H9 (cell line): ENCODE results near the gene DHDDS. TPM values are rescaled to one million over a fixed set of nuclear protein-coding genes. Genes with fewer than 3 reads are reported as not detected.

ENCODE experiments used
- DNase-seq: peaks from one replicate; pipeline ENCODE4 v3.0.0-alpha.2; 2017
- H2AFZ ChIP-seq: one replicate; pipeline ENCODE4 v1.6.1; 2013; ENCODE audit warnings: mild to moderate bottlenecking, low read length, control low read depth, moderate library complexity
- H2AK5ac ChIP-seq: 2 replicates; pipeline ENCODE4 v1.6.1; 2013; ENCODE audit warnings: low read length, control low read depth, mixed read lengths; ENCODE audit not compliant: insufficient read length
- H2BK120ac ChIP-seq: one replicate; pipeline ENCODE4 v1.6.1; 2013; ENCODE audit warnings: low read depth, mild to moderate bottlenecking, low read length, control low read depth, inconsistent platforms; ENCODE audit not compliant: poor library complexity, severe bottlenecking
- H2BK12ac ChIP-seq: 2 replicates; pipeline ENCODE4 v1.6.1; 2013; ENCODE audit warnings: low read length, control low read depth, mixed read lengths, low read depth; ENCODE audit not compliant: insufficient read length
- H2BK15ac ChIP-seq: 2 replicates; pipeline ENCODE4 v1.6.1; 2013; ENCODE audit warnings: low read depth, low read length, control low read depth
- H2BK20ac ChIP-seq: one replicate; pipeline ENCODE4 v1.6.1; 2013; ENCODE audit warnings: low read depth, mild to moderate bottlenecking, low read length, control low read depth, inconsistent platforms; ENCODE audit not compliant: poor library complexity, severe bottlenecking
- H2BK5ac ChIP-seq: 2 replicates; pipeline ENCODE4 v1.6.1; 2013; ENCODE audit warnings: low read length, control low read depth, mixed read lengths; ENCODE audit not compliant: insufficient read length
- H3K14ac ChIP-seq: 2 replicates; pipeline ENCODE4 v1.6.1; 2013; ENCODE audit warnings: low read length, control low read depth; ENCODE audit not compliant: insufficient read depth
- H3K18ac ChIP-seq: 2 replicates; pipeline ENCODE4 v1.6.1; 2013; ENCODE audit warnings: low read depth, mild to moderate bottlenecking, mixed read lengths, low read length, control low read depth; ENCODE audit not compliant: insufficient read length
- H3K23ac ChIP-seq: 2 replicates; pipeline ENCODE4 v1.6.1; 2013; ENCODE audit warnings: low read length, control low read depth, mixed read lengths, low read depth; ENCODE audit not compliant: insufficient read length
- H3K23me2 ChIP-seq: 2 replicates; pipeline ENCODE4 v1.6.1; 2013; ENCODE audit warnings: low read depth, mild to moderate bottlenecking, mixed read lengths, low read length, control low read depth; ENCODE audit not compliant: insufficient read length, poor library complexity, severe bottlenecking
- H3K27ac ChIP-seq: 2 replicates; pipeline ENCODE4 v1.5.1; 2013; ENCODE audit warnings: low read length, control low read depth, mixed read lengths, low read depth; ENCODE audit not compliant: insufficient read length
- H3K27me3 ChIP-seq: 2 replicates; pipeline ENCODE4 v1.6.1; 2013; ENCODE audit warnings: low read length, control low read depth, inconsistent platforms; ENCODE audit not compliant: insufficient read depth
- H3K4ac ChIP-seq: 2 replicates; pipeline ENCODE4 v1.6.1; 2013; ENCODE audit warnings: low read depth, mild to moderate bottlenecking, control low read depth, inconsistent platforms, low read length, moderate library complexity
- H3K4me1 ChIP-seq: 2 replicates; pipeline ENCODE4 v1.6.1; 2013; ENCODE audit warnings: low read length, control low read depth, inconsistent platforms; ENCODE audit not compliant: insufficient read depth
- H3K4me2 ChIP-seq: 2 replicates; pipeline ENCODE4 v1.6.1; 2013; ENCODE audit warnings: low read length, control low read depth, mixed read lengths; ENCODE audit not compliant: insufficient read length, insufficient read depth
- H3K56ac ChIP-seq: 2 replicates; pipeline ENCODE4 v1.6.1; 2013; ENCODE audit warnings: low read depth, mild to moderate bottlenecking, mixed read lengths, low read length, control low read depth; ENCODE audit not compliant: insufficient read length
- H3K79me1 ChIP-seq: 2 replicates; pipeline ENCODE4 v1.6.1; 2013; ENCODE audit warnings: low read depth, mild to moderate bottlenecking, moderate library complexity, low read length, control low read depth, inconsistent platforms; ENCODE audit not compliant: insufficient read depth, poor library complexity, severe bottlenecking
- H3K79me2 ChIP-seq: 2 replicates; pipeline ENCODE4 v1.6.1; 2013; ENCODE audit warnings: low read length, control low read depth, inconsistent platforms; ENCODE audit not compliant: insufficient read depth
- H3K9ac ChIP-seq: 2 replicates; pipeline ENCODE4 v1.6.1; 2013; ENCODE audit warnings: low read length, control low read depth, mixed read lengths; ENCODE audit not compliant: insufficient read length; ENCODE audit errors: extremely low read depth
- H3K9me3 ChIP-seq: one replicate; pipeline ENCODE4 v1.6.1; 2013; ENCODE audit warnings: low read depth, low read length, inconsistent platforms; ENCODE audit not compliant: control insufficient read depth
- H3T11ph ChIP-seq: one replicate; pipeline ENCODE4 v1.6.1; 2013; ENCODE audit warnings: mild to moderate bottlenecking, low read length, control low read depth, inconsistent platforms
- H4K20me1 ChIP-seq: one replicate; pipeline ENCODE4 v1.6.1; 2013; ENCODE audit not compliant: control insufficient read depth, insufficient read length, insufficient read depth
- H4K5ac ChIP-seq: 2 replicates; pipeline ENCODE4 v1.6.1; 2013; ENCODE audit warnings: low read depth, mild to moderate bottlenecking, mixed read lengths, low read length, control low read depth; ENCODE audit not compliant: insufficient read length
- H4K8ac ChIP-seq: replicated peaks from 2 replicates; pipeline ENCODE4 v1.6.1; 2013; ENCODE audit warnings: low read length, control low read depth, mixed read lengths, low read depth; ENCODE audit not compliant: insufficient read length
- H4K91ac ChIP-seq: 2 replicates; pipeline ENCODE4 v1.6.1; 2013; ENCODE audit warnings: low read depth, mild to moderate bottlenecking, moderate library complexity, mixed read lengths, low read length, control low read depth; ENCODE audit not compliant: insufficient read length
- H3K27ac Mint-ChIP-seq, 3 experiments: 2 replicates in 2 of 3; 3 replicates in 1 of 3; pipeline ENCODE4 v1.8.0; 2020 to 2021; ENCODE audit warnings: mixed read lengths in 3 of 3, mild to moderate bottlenecking in 1 of 3, moderate library complexity in 1 of 3
- H3K27me3 Mint-ChIP-seq: 2 replicates; pipeline ENCODE4 v1.8.0; 2021; ENCODE audit warnings: low read depth, mild to moderate bottlenecking, moderate library complexity, mixed read lengths
- H3K36me3 Mint-ChIP-seq, 3 experiments: 2 replicates in 2 of 3; 3 replicates in 1 of 3; pipeline ENCODE4 v1.8.0; 2020 to 2021; ENCODE audit warnings: low read depth in 3 of 3, mixed read lengths in 3 of 3; ENCODE audit not compliant: insufficient read depth in 1 of 3
- H3K4me1 Mint-ChIP-seq, 2 experiments: 2 replicates each; pipeline ENCODE4 v1.8.0; 2020; ENCODE audit warnings: mixed read lengths in 2 of 2
- H3K4me3 Mint-ChIP-seq, 2 experiments: 2 replicates in 1 of 2; 3 replicates in 1 of 2; pipeline ENCODE4 v1.8.0; 2020 to 2021; ENCODE audit warnings: mild to moderate bottlenecking in 2 of 2, mixed read lengths in 2 of 2, moderate library complexity in 1 of 2
- H3K9me3 Mint-ChIP-seq, 2 experiments: 2 replicates in 1 of 2; 3 replicates in 1 of 2; pipeline ENCODE4 v1.8.0; 2020; ENCODE audit warnings: mild to moderate bottlenecking in 2 of 2, mixed read lengths in 2 of 2, moderate library complexity in 1 of 2
- CTCF ChIP-seq: fragments of 200-600 bp; sonication (generic); conservative IDR thresholded peaks from 3 replicates; pipeline ENCODE4 v1.8.0; 2021; ENCODE audit warnings: antibody characterized with exemption, mild to moderate bottlenecking
- WGBS: extraction: QIAGEN DNeasy Blood & Tissue Kit; methylation state at CpG from one replicate; pipeline ENCODE4 v1.1.7; 2013; ENCODE audit warnings: missing lambda C conversion rate, low lambda C conversion rate, mixed read lengths; ENCODE audit not compliant: insufficient read length; ENCODE audit errors: extremely low coverage; 5-methylcytosine and 5-hydroxymethylcytosine counted together
- total RNA-seq: library from RNA; stranded (reverse); gene quantifications from 2 replicates; pipeline ENCODE4 v1.2.1, GENCODE V29; 2021

The DHDDS gene
- total RNA-seq, 1 experiment from 2014 or later: 61.2 TPM

GRCh38 chr1:26450908-26451307 is 18.8 kb downstream of the DHDDS start:
- no CpG with 5 or more reads among the region's 3 CpGs for WGBS
- Mint-ChIP-seq H3K4me3 (no peak overlapping the region), H3K27ac (peak overlapping the region in 1 of 3 experiments; percentile 62; a peak in 1 of 7 replicates), H3K36me3 (peaks cover 11 to 72% (median 59%) of the 10 kb centered on the region in 3 experiments), H3K27me3 (no peaks in the 10 kb centered on the region), H3K9me3 (no peaks in the 10 kb centered on the region), H3K4me1 (peaks cover 0 to 6% of the 10 kb centered on the region in 2 experiments; a peak in 2 of 4 replicates)
- H3K79me2 ChIP-seq: no peaks in the 10 kb centered on the region
- no peak overlapping the region for H3K56ac ChIP-seq
- no peaks in the 10 kb centered on the region for H3K23me2 ChIP-seq
- H3K4ac ChIP-seq: no peak overlapping the region
- no peak overlapping the region for H3T11ph ChIP-seq
- H3K79me1 ChIP-seq: no peaks in the 10 kb centered on the region
- H2BK12ac ChIP-seq: no peak overlapping the region
- H4K20me1 ChIP-seq: no peaks in the 10 kb centered on the region
- no peak overlapping the region for H2AK5ac ChIP-seq
- H3K4me1 ChIP-seq: no peaks in the 10 kb centered on the region
- H3K18ac ChIP-seq: no peak overlapping the region
- no peak overlapping the region for H4K91ac ChIP-seq
- no peak overlapping the region for H3K9ac ChIP-seq
- H3K23ac ChIP-seq: no peak overlapping the region
- no peak for DNase-seq
- no peak overlapping the region for H4K5ac ChIP-seq
- no peak for TF ChIP-seq CTCF
- H3K27me3 ChIP-seq: no peaks in the 10 kb centered on the region
- H4K8ac ChIP-seq: no peak overlapping the region
- H2AFZ ChIP-seq: no peak overlapping the region
- no peak overlapping the region for H3K14ac ChIP-seq
- H2BK5ac ChIP-seq: no peak overlapping the region
- no peak overlapping the region for H2BK120ac ChIP-seq
- no peak overlapping the region for H3K27ac ChIP-seq
- H2BK15ac ChIP-seq: no peak overlapping the region
- H3K4me2 ChIP-seq: no peak overlapping the region
- no peak overlapping the region for H2BK20ac ChIP-seq
- no peaks in the 10 kb centered on the region for H3K9me3 ChIP-seq
